Measurements from ENCODE around the gene IFITM1.

- TF ChIP-seq ZBTB33 (IDR thresholded peaks at IDR 0.05) (no peak), CTCF (IDR thresholded peaks at IDR 0.05; ENCODE audit: low read depth, low read length, missing input control) (no peak), YY1 (IDR thresholded peaks at IDR 0.05) (peak; percentile 6)
Measured at GRCh38 chr11:313787-314553, at the start of gene IFITM1.
